ENCODE data around the gene TUSC2. TPM values are rescaled to one million over a fixed set of nuclear protein-coding genes. Genes with fewer than 3 reads are reported as not detected.

The TUSC2 gene
- total and polyA plus RNA-seq, 10 of the 15 experiments (the other 5 are each of a cell fraction or from before 2014, with no cell fraction given) = 4.0 to 73.8 (median 34.3) TPM

GRCh38 chr3:50297896-50298725 lies 29.9 kb downstream of the TUSC2 start:
- Histone ChIP-seq H3K9me3 (replicated peaks; ENCODE audit: control insufficient read depth, insufficient read depth, low read length) (no peaks in the 10 kb centered on the region), H3K36me3 (ENCODE audit: control insufficient read depth in 2 of 2, insufficient read depth in 2 of 2, low read length in 1 of 2) (no peaks in the 10 kb centered on the region), H3K9ac (ENCODE audit: control insufficient read depth, insufficient read depth, low read length) (peak overlapping the region; percentile 89), H3K4me1 (ENCODE audit: control insufficient read depth, insufficient read depth, low read length) (peaks cover 4% of the 10 kb centered on the region), H3K27me3 (replicated peaks in 1 of 2; ENCODE audit: control insufficient read depth in 2 of 2, insufficient read depth in 2 of 2, low read length in 1 of 2) (no peaks in the 10 kb centered on the region), H2AFZ (ENCODE audit: control insufficient read depth, low read depth, low read length) (peak overlapping the region; percentile 100), H3K4me2 (ENCODE audit: control insufficient read depth, insufficient read depth) (peak overlapping the region; percentile 98), H3K4me3 (peak overlapping the region; percentile 82), H4K20me1 (ENCODE audit: control insufficient read depth, insufficient read depth) (no peaks in the 10 kb centered on the region), H3K79me2 (ENCODE audit: control insufficient read depth, insufficient read depth, low read length) (peaks cover 2% of the 10 kb centered on the region; the same call in 1 of the 2 replicates), H3K27ac (ENCODE audit: control insufficient read depth, insufficient read depth) (peak overlapping the region; percentile 83)
- intact Hi-C loops (cut with micrococcal nuclease; ENCODE audit: unreplicated experiment) (loop anchor here (5.0 kb wide), 1 partner anchor 39 kb away; no protein-coding TSS in a partner anchor), in situ Hi-C loops (cut with MboI) (no loop called here)
- ChIA-PET POLR2A (interaction anchor here (0.5 to 2.7 kb wide), 12 partner anchors 19 to 1378 kb away, joined by 3 to 30 read pairs (median 6); partner anchors contain the start of genes CYB561D2, NPRL2, RBM5 and TUSC2), SMC1A (ENCODE audit: uncharacterized antibody, unreplicated experiment) (interaction anchor here (0.8 to 2.3 kb wide), 2 partner anchors 39 to 52 kb away, joined by 3 to 9 read pairs; partner anchors contain the start of genes CYB561D2 and NPRL2), RAD21 (ENCODE audit: unreplicated experiment) (interaction anchor here (1.1 to 2.2 kb wide), 5 partner anchors 26 to 52 kb away, joined by 3 to 15 read pairs (median 5); partner anchors contain the start of genes CYB561D2, NPRL2 and TUSC2), CTCF (interaction anchor here (1.1 to 3.5 kb wide), 8 partner anchors 20 to 55 kb away, joined by 3 to 22 read pairs (median 6); partner anchors contain the start of gene TUSC2)
- BruUV-seq (replicated peaks) = TSS peak; percentile 78
- no peak for ATAC-seq
- FAIRE-seq = no peak
- no peak for DNase-seq (ENCODE audit: low read depth, low spot score)
- 32% methylated on average over 9 of the region's 9 CpGs for WGBS (ENCODE audit: insufficient coverage, insufficient replicate concordance, low lambda C conversion rate, missing lambda C conversion rate)
- TF ChIP-seq CTCF (IDR thresholded peaks at IDR 0.05 in 2 of 3, conservative IDR thresholded peaks at IDR 0.05 in 1 of 3; ENCODE audit: control insufficient read depth in 2 of 3, extremely low read depth in 1 of 3, insufficient read depth in 1 of 3, low read depth in 3 of 3, low read length in 3 of 3) (peak in 1 of 3 experiments; percentile 17; a peak in 1 of 6 replicates), SP1 (IDR thresholded peaks at IDR 0.05; ENCODE audit: low read depth, low read length) (no peak)
